CD4-positive, alpha-beta memory T cell (primary cell): ENCODE data around the gene TPMT. TPM values are rescaled to one million over a fixed set of nuclear protein-coding genes. Genes with fewer than 3 reads are reported as not detected.

Source experiments
- CTCF ChIA-PET: fragments of 350-600 bp; sonication (Branson Sonifier 250); formaldehyde crosslinking; loops from one replicate; lab custom pipeline; 2021; ENCODE audit warnings: inconsistent platforms; ENCODE audit not compliant: partially characterized antibody; lab: Charles Lee
- POLR2A ChIA-PET: fragments of 350-600 bp; sonication (Branson Sonifier 250); formaldehyde crosslinking; loops from one replicate; lab custom pipeline; 2021; ENCODE audit not compliant: partially characterized antibody; lab: Charles Lee
- DNase-seq, 5 donors: peaks; one replicate each; pipeline versions ENCODE4 v3.0.0 to v3.0.0-alpha.2; 2020 to 2022; ENCODE audit warnings: mixed read lengths in 1 of 5
- H3K27ac ChIP-seq: one replicate; pipeline ENCODE4 v1.7.0; 2013; ENCODE audit warnings: low read depth, low read length
- H3K27me3 ChIP-seq: 2 replicates; pipeline ENCODE4 v1.7.0; 2013; ENCODE audit warnings: mild to moderate bottlenecking, low read length, moderate library complexity; ENCODE audit not compliant: insufficient read depth
- H3K36me3 ChIP-seq: 2 replicates; pipeline ENCODE4 v1.7.0; 2013; ENCODE audit warnings: mild to moderate bottlenecking, low read length, moderate library complexity; ENCODE audit not compliant: insufficient read depth
- H3K4me1 ChIP-seq: 2 replicates; pipeline ENCODE4 v1.7.0; 2013; ENCODE audit warnings: mild to moderate bottlenecking, low read length, moderate library complexity; ENCODE audit not compliant: insufficient read depth
- H3K4me3 ChIP-seq, 2 donors: one replicate each; pipeline ENCODE4 v1.7.0; 2013; ENCODE audit warnings: low read length in 2 of 2, mild to moderate bottlenecking in 1 of 2
- H3K9me3 ChIP-seq, 2 donors: one replicate each; pipeline ENCODE4 v1.7.0; 2013; ENCODE audit warnings: low read length in 2 of 2, control low read depth in 1 of 2; ENCODE audit not compliant: control insufficient read depth in 1 of 2
- H3K27ac Mint-ChIP-seq, 7 donors: one replicate each; pipeline ENCODE4 v1.8.0; 2020 to 2021; ENCODE audit warnings: mixed read lengths in 7 of 7, mild to moderate bottlenecking in 6 of 7, inconsistent platforms in 3 of 7, moderate library complexity in 3 of 7
- H3K27me3 Mint-ChIP-seq, 2 donors: one replicate each; pipeline ENCODE4 v1.8.0; 2020 to 2021; ENCODE audit warnings: mixed read lengths in 2 of 2
- H3K36me3 Mint-ChIP-seq, 2 donors: one replicate each; pipeline ENCODE4 v1.8.0; 2020 to 2021; ENCODE audit warnings: mixed read lengths in 2 of 2, inconsistent platforms in 1 of 2, mild to moderate bottlenecking in 1 of 2
- H3K4me1 Mint-ChIP-seq, 4 donors: one replicate each; pipeline ENCODE4 v1.8.0; 2020 to 2021; ENCODE audit warnings: mixed read lengths in 4 of 4, mild to moderate bottlenecking in 1 of 4
- H3K4me3 Mint-ChIP-seq, 8 donors: one replicate each; pipeline ENCODE4 v1.8.0; 2020 to 2021; ENCODE audit warnings: mixed read lengths in 8 of 8, mild to moderate bottlenecking in 7 of 8, moderate library complexity in 6 of 8, inconsistent platforms in 3 of 8
- H3K9me3 Mint-ChIP-seq, 8 donors: one replicate each; pipeline ENCODE4 v1.8.0; 2020 to 2021; ENCODE audit warnings: mixed read lengths in 8 of 8, mild to moderate bottlenecking in 5 of 8, inconsistent platforms in 3 of 8, moderate library complexity in 1 of 8
- intact Hi-C: fragments of 100-400 bp; cut with micrococcal nuclease; formaldehyde crosslinking; loops from one replicate; pipeline ENCODE4 v1.15.1; 2023
- polyA plus RNA-seq, 2 donors: library from polyadenylated mRNA; unstranded; fragments of 300-500 nt; fragmentation: Illumina TruSeq; gene quantifications; one replicate each; pipeline ENCODE4 v1.2.3, GENCODE V29; 2021
- total RNA-seq, 2 experiments: library from RNA; stranded (reverse); gene quantifications; one replicate each; pipeline ENCODE4 v1.2.3, GENCODE V29; 2021

The TPMT gene
- 1 to 10 TPM; 6.4 to 7.4 TPM for total RNA-seq
- 10 to 100 TPM; 10.2 to 18.3 TPM for polyA plus RNA-seq

DNA sequence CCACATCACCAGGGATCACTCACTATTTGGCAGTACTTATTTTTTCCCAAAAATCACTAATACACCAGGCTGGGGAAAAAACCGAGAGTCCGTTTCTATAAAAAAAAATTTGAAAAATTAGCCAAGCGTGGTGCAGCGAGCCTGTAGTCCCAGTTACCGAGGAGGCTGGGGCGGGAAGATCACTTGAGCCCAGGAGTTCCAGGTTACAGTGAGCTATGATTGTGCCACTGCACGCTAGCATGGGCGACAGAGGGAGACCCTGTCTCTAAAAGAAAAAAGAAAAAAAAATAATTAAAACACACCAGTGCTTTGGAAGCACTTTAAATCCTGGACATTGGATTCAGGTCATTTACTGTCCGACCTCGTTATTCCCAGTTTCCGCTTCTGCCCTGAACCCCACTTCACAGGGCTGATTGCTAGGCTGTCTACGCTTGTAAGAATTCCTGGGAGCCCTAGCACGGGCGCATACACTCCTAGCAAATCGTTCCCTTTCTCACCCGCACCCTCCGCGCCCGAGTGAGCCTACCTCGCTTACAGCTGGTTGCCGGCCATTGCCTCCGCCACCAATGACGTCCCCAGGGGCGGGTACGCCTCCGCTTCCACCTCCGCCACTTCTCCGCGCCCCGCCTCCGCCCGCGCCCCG, at the start of gene TPMT:
Gene TPMT, minus strand, starts transcription at position 571 of the 643 bp plus-strand sequence. CDS start 5,950 bp downstream, outside the sequence.
- no peaks in the 10 kb centered on the region for H3K9me3 Mint-ChIP-seq
- no peaks in the 10 kb centered on the region for H3K27me3 Mint-ChIP-seq
- H3K4me3 Mint-ChIP-seq = peak within 1 kb of the TSS; percentile 98 to 99 (median 99)
- peak within 1 kb of the TSS; percentile 84 to 100 (median 99) for H3K27ac Mint-ChIP-seq
- peaks cover 17 to 36% (median 28%) of the 10 kb centered on the region in 4 donors for H3K4me1 Mint-ChIP-seq
- Histone ChIP-seq H3K27ac (peak within 1 kb of the TSS; percentile 83), H3K9me3 (no peaks in the 10 kb centered on the region), H3K4me3 (peak within 1 kb of the TSS; percentile 92 to 98), H3K36me3 (no peaks in the 10 kb centered on the region), H3K4me1 (peaks cover 29% of the 10 kb centered on the region), H3K27me3 (no peaks in the 10 kb centered on the region)
- intact Hi-C loops = loop anchor here (1.0 to 5.0 kb wide), 5 partner anchors 109 to 1392 kb away; partner anchors contain the start of genes ATXN1, FAM8A1, NUP153 and RNF144B
- no peak for DNase-seq
- ChIA-PET CTCF (interaction anchor here (1.0 kb wide), 1 partner anchor 32 kb away, joined by 3 read pairs; no protein-coding TSS in a partner anchor), POLR2A (interaction anchor here (0.6 to 2.7 kb wide), 9 partner anchors 13 to 554 kb away, joined by 3 to 13 read pairs (median 5); partner anchors contain the start of genes DEK, FAM8A1, NHLRC1 and RNF144B)
- H3K36me3 Mint-ChIP-seq = peaks cover 5 to 11% of the 10 kb centered on the region in 2 donors

DNA sequence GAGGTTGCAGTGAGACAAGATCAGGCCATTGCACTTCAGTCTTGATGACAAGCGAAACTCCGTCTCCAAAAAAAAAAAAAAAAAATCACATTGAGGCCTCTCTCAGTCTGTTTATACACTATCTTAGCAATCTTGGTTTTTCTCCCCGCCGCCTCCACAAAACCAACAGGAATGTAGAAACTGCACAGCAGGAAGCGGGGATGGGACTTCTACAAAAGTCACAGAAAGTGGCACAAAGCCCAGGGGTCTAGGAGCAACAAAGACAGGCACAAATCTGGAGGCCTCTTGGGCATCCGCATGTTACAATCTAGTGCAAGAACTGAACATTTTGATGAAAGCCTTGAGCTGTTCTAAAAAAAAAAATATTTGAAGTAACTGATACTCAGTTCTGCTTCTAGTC, 48.9 kb upstream of the TPMT start:
- Histone ChIP-seq H3K27me3 (no peaks in the 10 kb centered on the region), H3K9me3 (no peaks in the 10 kb centered on the region), H3K4me1 (no peaks in the 10 kb centered on the region), H3K27ac (no peak overlapping the region), H3K36me3 (peaks cover 8% of the 10 kb centered on the region), H3K4me3 (no peak overlapping the region)
- no peak for DNase-seq
- no peaks in the 10 kb centered on the region for H3K27me3 Mint-ChIP-seq
- peaks cover 44 to 53% of the 10 kb centered on the region in 2 donors for H3K36me3 Mint-ChIP-seq
- peak overlapping the region in 1 of 7 donors; percentile 53 for H3K27ac Mint-ChIP-seq
- no peak overlapping the region for H3K4me3 Mint-ChIP-seq
- no peaks in the 10 kb centered on the region for H3K9me3 Mint-ChIP-seq
- ChIA-PET CTCF (interaction anchor here (1.8 kb wide), 1 partner anchor 9 kb away, joined by 6 read pairs; no protein-coding TSS in a partner anchor), POLR2A (no interaction called here)
- H3K4me1 Mint-ChIP-seq = no peaks in the 10 kb centered on the region
- intact Hi-C loops = no loop called here

DNA sequence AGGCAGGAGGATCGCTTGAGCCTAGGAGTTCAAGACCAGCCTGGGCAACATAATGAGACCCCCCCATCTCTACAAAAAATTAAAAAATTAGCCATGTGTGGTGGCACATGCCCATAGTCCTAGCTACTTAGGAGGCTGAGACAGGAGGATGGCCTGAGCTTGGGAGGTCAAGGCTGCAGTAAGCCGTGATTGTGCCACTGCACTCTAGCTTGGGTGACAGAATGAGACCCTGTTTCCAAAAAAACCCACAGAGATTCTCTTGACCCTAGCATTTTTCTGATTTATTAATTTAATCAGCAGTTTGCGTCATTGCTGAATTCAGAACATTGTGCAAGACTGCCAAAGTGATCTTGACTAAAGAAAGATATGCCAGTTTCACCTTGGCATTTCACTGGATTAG, 37.1 kb upstream of the TPMT start:
- Histone ChIP-seq H3K27me3 (no peaks in the 10 kb centered on the region), H3K9me3 (no peaks in the 10 kb centered on the region), H3K4me3 (no peak overlapping the region), H3K27ac (no peak overlapping the region), H3K36me3 (peaks cover 5% of the 10 kb centered on the region), H3K4me1 (no peaks in the 10 kb centered on the region)
- Mint-ChIP-seq H3K4me3 (no peak overlapping the region), H3K27ac (no peak overlapping the region), H3K9me3 (no peaks in the 10 kb centered on the region), H3K36me3 (peaks cover 44 to 50% of the 10 kb centered on the region in 2 donors), H3K27me3 (no peaks in the 10 kb centered on the region), H3K4me1 (no peaks in the 10 kb centered on the region)
- ChIA-PET CTCF (no interaction called here), POLR2A (no interaction called here)
- intact Hi-C loops = no loop called here
- no peak for DNase-seq

DNA sequence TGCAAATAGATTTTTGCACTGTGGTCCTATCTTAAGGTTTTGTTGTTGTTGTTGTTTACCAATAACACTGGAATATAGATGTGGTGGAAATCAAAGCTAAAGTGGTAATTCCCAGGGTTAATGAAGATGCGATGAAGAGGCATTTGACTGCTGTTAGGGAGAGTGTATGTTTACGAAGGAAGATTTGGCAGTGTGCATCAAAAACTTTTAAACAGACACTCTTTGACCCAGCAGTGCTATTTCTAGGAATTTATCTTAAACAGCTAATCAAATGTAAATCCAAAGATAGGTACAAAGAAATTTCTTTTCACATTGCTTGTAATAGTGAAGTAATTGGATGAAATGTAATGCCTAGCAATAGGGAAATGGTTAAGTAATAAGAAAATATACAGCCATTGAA, 34.3 kb upstream of the TPMT start:
- H3K36me3 ChIP-seq = no peaks in the 10 kb centered on the region
- no peaks in the 10 kb centered on the region for H3K27me3 Mint-ChIP-seq
- no peak overlapping the region for H3K27ac ChIP-seq
- no peaks in the 10 kb centered on the region for H3K27me3 ChIP-seq
- H3K9me3 ChIP-seq = no peaks in the 10 kb centered on the region
- CTCF ChIA-PET = no interaction called here
- POLR2A ChIA-PET = no interaction called here
- peaks cover 45 to 47% of the 10 kb centered on the region in 2 donors for H3K36me3 Mint-ChIP-seq
- no peaks in the 10 kb centered on the region for H3K4me1 ChIP-seq
- H3K4me3 Mint-ChIP-seq = no peak overlapping the region
- H3K27ac Mint-ChIP-seq = peak overlapping the region in 1 of 7 donors; percentile 70
- H3K4me3 ChIP-seq = no peak overlapping the region
- DNase-seq = no peak
- H3K4me1 Mint-ChIP-seq = no peaks in the 10 kb centered on the region
- intact Hi-C loops = no loop called here
- H3K9me3 Mint-ChIP-seq = no peaks in the 10 kb centered on the region

DNA sequence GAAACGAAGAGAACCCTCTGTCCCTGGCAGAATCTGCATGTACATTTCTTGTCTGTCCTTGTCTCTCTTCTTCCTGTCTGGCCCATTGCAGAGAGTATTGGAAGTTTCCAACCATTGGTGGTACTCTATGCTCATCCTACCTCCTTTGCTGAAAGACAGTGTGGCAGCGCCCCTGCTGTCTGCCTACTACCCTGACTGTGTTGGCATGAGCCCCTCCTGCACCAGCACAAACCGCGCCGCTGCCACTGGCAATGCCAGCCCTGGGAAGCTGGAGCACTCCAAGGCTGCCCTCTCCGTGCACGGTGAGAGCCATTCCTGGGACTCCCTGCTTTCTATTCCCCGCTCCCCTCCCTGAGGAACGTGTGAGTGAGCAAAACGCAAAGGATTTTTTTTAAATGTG, 32.8 kb upstream of the TPMT start:
- Histone ChIP-seq H3K9me3 (no peaks in the 10 kb centered on the region), H3K27me3 (no peaks in the 10 kb centered on the region), H3K36me3 (no peaks in the 10 kb centered on the region), H3K4me1 (no peaks in the 10 kb centered on the region), H3K4me3 (no peak overlapping the region), H3K27ac (no peak overlapping the region)
- H3K4me3 Mint-ChIP-seq = no peak overlapping the region
- no peak for DNase-seq
- intact Hi-C loops = no loop called here
- no peaks in the 10 kb centered on the region for H3K27me3 Mint-ChIP-seq
- ChIA-PET CTCF (no interaction called here), POLR2A (no interaction called here)
- no peaks in the 10 kb centered on the region for H3K4me1 Mint-ChIP-seq
- no peak overlapping the region for H3K27ac Mint-ChIP-seq
- H3K9me3 Mint-ChIP-seq = no peaks in the 10 kb centered on the region
- H3K36me3 Mint-ChIP-seq = peaks cover 50 to 55% of the 10 kb centered on the region in 2 donors

DNA sequence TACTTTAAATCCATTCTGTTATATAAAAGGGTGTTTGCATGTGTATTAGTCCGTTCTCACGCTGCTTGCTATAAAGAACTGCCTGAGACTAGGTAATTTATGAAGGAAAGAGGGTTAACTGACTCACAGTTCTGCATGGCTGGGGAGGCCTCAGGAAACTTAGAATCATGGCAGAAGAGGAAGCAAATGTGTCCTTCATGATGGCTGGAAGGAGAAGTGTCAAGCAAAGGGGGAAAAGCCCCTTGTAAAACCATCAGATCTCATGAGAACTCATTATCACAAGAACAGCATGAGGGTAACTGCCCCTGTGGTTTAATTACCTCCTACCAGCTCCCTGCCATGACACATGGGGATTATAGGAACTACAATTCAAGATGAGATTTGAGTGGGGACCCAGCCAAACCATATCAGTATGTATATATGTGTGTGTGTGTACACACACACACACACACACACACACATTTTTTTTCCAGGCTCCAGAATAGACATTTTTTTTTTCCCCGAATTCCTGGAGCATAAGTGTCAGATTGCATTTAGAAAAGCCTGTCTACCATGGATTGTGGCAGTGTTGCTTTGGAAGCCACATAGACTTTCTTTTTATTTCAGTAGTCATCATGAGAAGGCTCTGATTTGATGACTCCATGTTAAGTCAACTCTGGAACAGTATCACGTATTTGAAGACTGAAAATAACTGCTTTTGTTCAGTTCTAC, 31.8 kb upstream of the TPMT start:
- no peak overlapping the region for H3K4me3 ChIP-seq
- intact Hi-C loops = no loop called here
- no peaks in the 10 kb centered on the region for H3K36me3 ChIP-seq
- H3K9me3 Mint-ChIP-seq = no peaks in the 10 kb centered on the region
- H3K4me1 ChIP-seq = no peaks in the 10 kb centered on the region
- H3K4me1 Mint-ChIP-seq = peaks cover 0 to 2% (median 0%) of the 10 kb centered on the region in 4 donors
- H3K36me3 Mint-ChIP-seq = peaks cover 47 to 57% of the 10 kb centered on the region in 2 donors
- no peak overlapping the region for H3K27ac ChIP-seq
- H3K27ac Mint-ChIP-seq = no peak overlapping the region
- POLR2A ChIA-PET = no interaction called here
- H3K27me3 Mint-ChIP-seq = no peaks in the 10 kb centered on the region
- H3K9me3 ChIP-seq = no peaks in the 10 kb centered on the region
- H3K4me3 Mint-ChIP-seq = no peak overlapping the region
- no peaks in the 10 kb centered on the region for H3K27me3 ChIP-seq
- no peak for DNase-seq
- CTCF ChIA-PET = no interaction called here

DNA sequence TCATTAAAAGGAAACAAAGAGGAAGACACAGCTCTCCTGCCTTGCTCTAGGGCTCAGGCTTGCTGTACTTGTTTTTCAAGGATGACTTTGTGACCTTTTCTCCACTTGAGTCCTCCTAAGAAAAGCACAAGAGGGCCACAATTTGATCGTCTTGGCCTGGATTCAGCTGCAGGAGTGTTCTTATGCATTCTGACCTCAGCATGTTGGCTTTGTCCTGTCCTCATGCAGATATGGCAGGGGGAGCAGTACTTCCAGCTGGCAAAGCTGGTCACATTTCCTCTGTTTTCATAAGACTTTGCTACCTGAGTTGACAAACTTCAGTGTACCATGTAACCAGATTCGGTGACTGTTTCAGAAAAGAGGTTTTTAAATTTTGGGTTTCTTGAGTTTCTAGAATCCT, 31.2 kb upstream of the TPMT start:
- Histone ChIP-seq H3K9me3 (no peaks in the 10 kb centered on the region), H3K36me3 (no peaks in the 10 kb centered on the region), H3K27me3 (no peaks in the 10 kb centered on the region), H3K4me1 (no peaks in the 10 kb centered on the region), H3K27ac (no peak overlapping the region), H3K4me3 (no peak overlapping the region)
- POLR2A ChIA-PET = no interaction called here
- H3K9me3 Mint-ChIP-seq = no peaks in the 10 kb centered on the region
- H3K4me3 Mint-ChIP-seq = no peak overlapping the region
- intact Hi-C loops = no loop called here
- H3K27me3 Mint-ChIP-seq = no peaks in the 10 kb centered on the region
- H3K36me3 Mint-ChIP-seq = peaks cover 41 to 54% of the 10 kb centered on the region in 2 donors
- no peak overlapping the region for H3K27ac Mint-ChIP-seq
- CTCF ChIA-PET = no interaction called here
- DNase-seq = no peak
- peaks cover 0 to 2% (median 0%) of the 10 kb centered on the region in 4 donors for H3K4me1 Mint-ChIP-seq
